B cell (primary cell): ENCODE results near the gene ATP6V1G2.
"Not testable (repeated sequence)": the region's sequence is repeated elsewhere in the genome, so short reads cannot be mapped to it uniquely, and the experiment has no call there.

ENCODE experiments used
- CTCF ChIP-seq: fragments of 200-600 bp; IDR thresholded peaks from one replicate; pipeline ENCODE4 v1.8.0; 2022; ENCODE audit warnings: antibody characterized with exemption, mild to moderate bottlenecking
- EZH2 ChIP-seq: IDR thresholded peaks from 2 replicates; pipeline ENCODE4 v1.6.1; 2012; ENCODE audit warnings: borderline replicate concordance, low read depth, mild to moderate bottlenecking, moderate library complexity, low read length; ENCODE audit not compliant: insufficient read depth, poor library complexity, severe bottlenecking

- not testable (repeated sequence) for TF ChIP-seq CTCF, EZH2
Measured at GRCh38 chr6:31496826-31497225, 49.6 kb downstream of the ATP6V1G2 start.
